ENCODE results near the gene TBX1.
"Not testable (repeated sequence)": the region's sequence is repeated elsewhere in the genome, so short reads cannot be mapped to it uniquely, and the experiment has no call there.

TBX1 gene

GRCh38 chr22:19726064-19726788 is 34.4 kb upstream of the TBX1 start:
- H3K9ac ChIP-seq (ENCODE audit: low read length); H3K79me2 ChIP-seq (ENCODE audit: control insufficient read depth, insufficient read depth, low read length, poor library complexity); H3K23ac ChIP-seq (ENCODE audit: low read length); H3K36me3 ChIP-seq (ENCODE audit: control insufficient read depth in 1 of 2, insufficient read depth in 2 of 2, low read length in 2 of 2); H3K4ac ChIP-seq (ENCODE audit: low read depth, low read length); H2AK5ac ChIP-seq (ENCODE audit: low read length); H4K12ac ChIP-seq (ENCODE audit: low read depth, low read length); H3K4me3 ChIP-seq (ENCODE audit: low read depth, low read length); H4K8ac ChIP-seq (ENCODE audit: low read depth, low read length); H2BK5ac ChIP-seq (ENCODE audit: low read depth, low read length, poor library complexity); H3K18ac ChIP-seq (ENCODE audit: low read length); H3K27ac ChIP-seq (ENCODE audit: low read depth, low read length); H2BK12ac ChIP-seq (ENCODE audit: low read length); DNase-seq; H3K14ac ChIP-seq (ENCODE audit: low read length); H2BK120ac ChIP-seq (ENCODE audit: insufficient read depth, low read length, poor library complexity); H3K4me2 ChIP-seq (ENCODE audit: low read length); H2AFZ ChIP-seq (ENCODE audit: insufficient read depth, low read length, poor library complexity); H3K79me1 ChIP-seq (ENCODE audit: low read length); H4K91ac ChIP-seq (ENCODE audit: low read depth, low read length): not testable (repeated sequence)
- H3K27me3 ChIP-seq (ENCODE audit: insufficient read depth, low read length), result peaks cover 67% of the 10 kb centered on the region
- no CpG with 5 or more reads among the region's 96 CpGs for WGBS (ENCODE audit: extremely low coverage, insufficient coverage, insufficient read length)
- peaks cover 39% of the 10 kb centered on the region for H3K9me3 ChIP-seq (ENCODE audit: insufficient read depth, low read depth, low read length)
- peaks cover 15 to 20% of the 10 kb centered on the region in 2 experiments for H3K4me1 ChIP-seq (ENCODE audit: control insufficient read depth in 1 of 2, insufficient read depth in 2 of 2, low read length in 2 of 2)

- DNase-seq, result no peak
- no peak overlapping the region for H2BK5ac ChIP-seq (ENCODE audit: low read depth, low read length, poor library complexity)
- H2BK12ac ChIP-seq (ENCODE audit: low read length), result no peak overlapping the region
- H3K18ac ChIP-seq (ENCODE audit: low read length), result no peak overlapping the region
- H3K9ac ChIP-seq (ENCODE audit: low read length), result no peak overlapping the region
- H3K4ac ChIP-seq (ENCODE audit: low read depth, low read length), result no peak overlapping the region
- H3K79me2 ChIP-seq (ENCODE audit: control insufficient read depth, insufficient read depth, low read length, poor library complexity), result no peaks in the 10 kb centered on the region
- H2BK120ac ChIP-seq (ENCODE audit: insufficient read depth, low read length, poor library complexity), result no peak overlapping the region
- no peak overlapping the region for H4K12ac ChIP-seq (ENCODE audit: low read depth, low read length)
- no peaks in the 10 kb centered on the region for H3K79me1 ChIP-seq (ENCODE audit: low read length)
- no peaks in the 10 kb centered on the region for H3K36me3 ChIP-seq (ENCODE audit: control insufficient read depth in 1 of 2, insufficient read depth in 2 of 2, low read length in 2 of 2)
- H3K4me1 ChIP-seq (ENCODE audit: control insufficient read depth in 1 of 2, insufficient read depth in 2 of 2, low read length in 2 of 2), result peaks cover 15 to 20% of the 10 kb centered on the region in 2 experiments
- peaks cover 32% of the 10 kb centered on the region for H3K9me3 ChIP-seq (ENCODE audit: insufficient read depth, low read depth, low read length)
- H3K27ac ChIP-seq (ENCODE audit: low read depth, low read length), result no peak overlapping the region
- no peak overlapping the region for H2AK5ac ChIP-seq (ENCODE audit: low read length)
- no peak overlapping the region for H4K8ac ChIP-seq (ENCODE audit: low read depth, low read length)
- no peak overlapping the region for H3K23ac ChIP-seq (ENCODE audit: low read length)
- H3K4me3 ChIP-seq (ENCODE audit: low read depth, low read length), result no peak overlapping the region
- H2AFZ ChIP-seq (ENCODE audit: insufficient read depth, low read length, poor library complexity), result no peak overlapping the region
- no CpG with 5 or more reads among the region's 61 CpGs for WGBS (ENCODE audit: extremely low coverage, insufficient coverage, insufficient read length)
- no peak overlapping the region for H4K91ac ChIP-seq (ENCODE audit: low read depth, low read length)
- H3K4me2 ChIP-seq (ENCODE audit: low read length), result no peak overlapping the region
- no peak overlapping the region for H3K14ac ChIP-seq (ENCODE audit: low read length)
- peaks cover 54% of the 10 kb centered on the region for H3K27me3 ChIP-seq (ENCODE audit: insufficient read depth, low read length)
These were observed 33.0 kb upstream of the TBX1 start for GRCh38 chr22:19727310-19728150.

GRCh38 chr22:19728271-19728670 is 32.3 kb upstream of the TBX1 start:
- Histone ChIP-seq H3K79me2 (ENCODE audit: control insufficient read depth, insufficient read depth, low read length, poor library complexity) (no peaks in the 10 kb centered on the region), H2AFZ (ENCODE audit: insufficient read depth, low read length, poor library complexity) (no peak overlapping the region), H4K91ac (ENCODE audit: low read depth, low read length) (no peak overlapping the region), H4K8ac (ENCODE audit: low read depth, low read length) (no peak overlapping the region), H3K79me1 (ENCODE audit: low read length) (no peaks in the 10 kb centered on the region), H3K9me3 (ENCODE audit: insufficient read depth, low read depth, low read length) (peaks cover 30% of the 10 kb centered on the region), H3K27ac (ENCODE audit: low read depth, low read length) (no peak overlapping the region), H2BK5ac (ENCODE audit: low read depth, low read length, poor library complexity) (no peak overlapping the region), H3K14ac (ENCODE audit: low read length) (no peak overlapping the region), H2AK5ac (ENCODE audit: low read length) (no peak overlapping the region), H2BK120ac (ENCODE audit: insufficient read depth, low read length, poor library complexity) (no peak overlapping the region), H3K9ac (ENCODE audit: low read length) (no peak overlapping the region), H4K12ac (ENCODE audit: low read depth, low read length) (no peak overlapping the region), H3K36me3 (ENCODE audit: control insufficient read depth in 1 of 2, insufficient read depth in 2 of 2, low read length in 2 of 2) (no peaks in the 10 kb centered on the region), H3K27me3 (ENCODE audit: insufficient read depth, low read length) (peaks cover 47% of the 10 kb centered on the region), H3K4me2 (ENCODE audit: low read length) (no peak overlapping the region), H3K23ac (ENCODE audit: low read length) (no peak overlapping the region), H3K4me3 (ENCODE audit: low read depth, low read length) (no peak overlapping the region), H2BK12ac (ENCODE audit: low read length) (no peak overlapping the region), H3K18ac (ENCODE audit: low read length) (no peak overlapping the region), H3K4me1 (ENCODE audit: control insufficient read depth in 1 of 2, insufficient read depth in 2 of 2, low read length in 2 of 2) (peaks cover 11 to 15% of the 10 kb centered on the region in 2 experiments), H3K4ac (ENCODE audit: low read depth, low read length) (no peak overlapping the region)
- WGBS (ENCODE audit: extremely low coverage, insufficient coverage, insufficient read length), result no CpG with 5 or more reads among the region's 6 CpGs
- DNase-seq, result no peak

- Histone ChIP-seq H3K27me3 (ENCODE audit: insufficient read depth, low read length) (peaks cover 41% of the 10 kb centered on the region), H2BK5ac (ENCODE audit: low read depth, low read length, poor library complexity) (no peak overlapping the region), H3K79me1 (ENCODE audit: low read length) (no peaks in the 10 kb centered on the region), H3K4ac (ENCODE audit: low read depth, low read length) (no peak overlapping the region), H3K36me3 (ENCODE audit: control insufficient read depth in 1 of 2, insufficient read depth in 2 of 2, low read length in 2 of 2) (no peaks in the 10 kb centered on the region), H3K4me3 (ENCODE audit: low read depth, low read length) (no peak overlapping the region), H3K23ac (ENCODE audit: low read length) (no peak overlapping the region), H2BK120ac (ENCODE audit: insufficient read depth, low read length, poor library complexity) (no peak overlapping the region), H4K91ac (ENCODE audit: low read depth, low read length) (no peak overlapping the region), H2AK5ac (ENCODE audit: low read length) (no peak overlapping the region), H2BK12ac (ENCODE audit: low read length) (no peak overlapping the region), H4K8ac (ENCODE audit: low read depth, low read length) (no peak overlapping the region), H3K4me1 (ENCODE audit: control insufficient read depth in 1 of 2, insufficient read depth in 2 of 2, low read length in 2 of 2) (peaks cover 7 to 10% of the 10 kb centered on the region in 2 experiments), H3K79me2 (ENCODE audit: control insufficient read depth, insufficient read depth, low read length, poor library complexity) (no peaks in the 10 kb centered on the region), H2AFZ (ENCODE audit: insufficient read depth, low read length, poor library complexity) (no peak overlapping the region), H3K4me2 (ENCODE audit: low read length) (no peak overlapping the region), H3K14ac (ENCODE audit: low read length) (no peak overlapping the region), H3K27ac (ENCODE audit: low read depth, low read length) (no peak overlapping the region), H4K12ac (ENCODE audit: low read depth, low read length) (no peak overlapping the region), H3K18ac (ENCODE audit: low read length) (no peak overlapping the region), H3K9me3 (ENCODE audit: insufficient read depth, low read depth, low read length) (peaks cover 30% of the 10 kb centered on the region), H3K9ac (ENCODE audit: low read length) (no peak overlapping the region)
- no peak for DNase-seq
- WGBS (ENCODE audit: extremely low coverage, insufficient coverage, insufficient read length), result no CpG with 5 or more reads among the region's 10 CpGs
These were observed 31.7 kb upstream of the TBX1 start for GRCh38 chr22:19728836-19729235.
